Measurements from ENCODE around the gene SAT1.

Gene SAT1

DNA sequence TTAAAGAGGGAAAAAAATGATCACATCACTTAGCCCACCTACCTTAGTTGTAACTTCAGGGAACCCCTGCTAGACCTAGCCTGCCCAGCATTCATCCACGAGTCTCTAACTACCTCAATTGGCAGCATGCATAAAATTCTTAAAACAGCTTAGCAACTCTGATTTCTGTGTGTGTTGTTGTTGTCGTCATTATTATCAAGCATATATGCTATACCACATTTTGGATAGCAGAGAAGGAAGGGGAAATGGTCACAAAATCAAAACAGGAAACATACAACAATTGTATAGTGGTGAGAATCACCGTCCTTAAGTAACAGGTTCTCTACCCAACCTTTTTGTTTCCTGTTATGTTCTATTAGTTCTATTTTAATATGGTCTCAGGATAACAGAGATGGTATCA is 37.2 kb upstream of the SAT1 start:
- TF ChIP-seq CTCF (IDR thresholded peaks at IDR 0.05; ENCODE audit: low read depth, low read length, missing control alignments) = no peak
- DNase-seq = no peak
- H3K4me3 ChIP-seq (ENCODE audit: low read depth, low read length) = no peak overlapping the region
- in situ Hi-C loops (cut with HindIII; ENCODE audit: low pct_ligation_motif_present, low sequenced_read_pairs) = no loop called here
- H3K27me3 ChIP-seq (replicated peaks) = no peaks in the 10 kb centered on the region
- H3K27ac ChIP-seq = no peak overlapping the region
- H3K36me3 ChIP-seq (replicated peaks) = no peaks in the 10 kb centered on the region

- H3K4me3 ChIP-seq (ENCODE audit: low read depth, low read length) = no peak overlapping the region
- no peaks in the 10 kb centered on the region for H3K27me3 ChIP-seq (replicated peaks)
- no peak for DNase-seq
- TF ChIP-seq CTCF (IDR thresholded peaks at IDR 0.05; ENCODE audit: low read depth, low read length, missing control alignments) = no peak
- no peak overlapping the region for H3K27ac ChIP-seq
- in situ Hi-C loops (cut with HindIII; ENCODE audit: low pct_ligation_motif_present, low sequenced_read_pairs) = no loop called here
- H3K36me3 ChIP-seq (replicated peaks) = no peaks in the 10 kb centered on the region
Observed at GRCh38 chrX:23749129-23749528, 33.8 kb upstream of the SAT1 start.

GRCh38 chrX:23749576-23749975 is 33.4 kb upstream of the SAT1 start:
- H3K4me3 ChIP-seq (ENCODE audit: low read depth, low read length) = no peak overlapping the region
- DNase-seq = no peak
- no peak for TF ChIP-seq CTCF (IDR thresholded peaks at IDR 0.05; ENCODE audit: low read depth, low read length, missing control alignments)
- no peaks in the 10 kb centered on the region for H3K27me3 ChIP-seq (replicated peaks)
- in situ Hi-C loops (cut with HindIII; ENCODE audit: low pct_ligation_motif_present, low sequenced_read_pairs) = no loop called here
- H3K36me3 ChIP-seq (replicated peaks) = no peaks in the 10 kb centered on the region
- no peak overlapping the region for H3K27ac ChIP-seq

GRCh38 chrX:23752740-23753415 is 30.1 kb upstream of the SAT1 start:
- Histone ChIP-seq H3K27ac (peak overlapping the region; percentile 32), H3K36me3 (replicated peaks) (no peaks in the 10 kb centered on the region), H3K27me3 (replicated peaks) (no peaks in the 10 kb centered on the region), H3K4me3 (ENCODE audit: low read depth, low read length) (no peak overlapping the region)
- in situ Hi-C loops (cut with HindIII; ENCODE audit: low pct_ligation_motif_present, low sequenced_read_pairs) = no loop called here
- TF ChIP-seq CTCF (IDR thresholded peaks at IDR 0.05; ENCODE audit: low read depth, low read length, missing control alignments) = no peak
- DNase-seq = peak; percentile 33

- TF ChIP-seq CTCF (IDR thresholded peaks at IDR 0.05; ENCODE audit: low read depth, low read length, missing control alignments) = no peak
- H3K4me3 ChIP-seq (ENCODE audit: low read depth, low read length) = no peak overlapping the region
- no peak overlapping the region for H3K27ac ChIP-seq
- H3K36me3 ChIP-seq (replicated peaks) = no peaks in the 10 kb centered on the region
- no peaks in the 10 kb centered on the region for H3K27me3 ChIP-seq (replicated peaks)
- DNase-seq = no peak
- in situ Hi-C loops (cut with HindIII; ENCODE audit: low pct_ligation_motif_present, low sequenced_read_pairs) = no loop called here
Observed at GRCh38 chrX:23754664-23755063, 28.3 kb upstream of the SAT1 start.

DNA sequence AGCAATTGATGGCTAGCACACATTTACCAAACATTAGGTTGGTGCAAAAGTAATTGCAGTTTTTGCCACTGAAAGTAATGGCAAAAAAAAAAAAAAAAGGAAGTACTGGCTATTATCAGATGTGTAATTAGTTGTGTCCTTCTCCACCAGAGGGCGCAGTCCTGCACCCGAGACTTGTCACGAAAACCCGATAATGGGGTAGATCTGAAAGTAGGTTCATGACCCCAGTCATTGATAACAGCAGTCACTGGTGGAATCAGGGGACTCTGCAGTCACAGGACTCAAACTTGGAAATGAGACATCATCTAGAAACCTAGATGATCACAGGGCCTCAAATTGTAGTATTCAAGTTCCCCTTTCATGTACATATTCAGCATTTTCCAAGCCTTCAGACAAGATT is 26.8 kb upstream of the SAT1 start:
- no peaks in the 10 kb centered on the region for H3K27me3 ChIP-seq (replicated peaks)
- in situ Hi-C loops (cut with HindIII; ENCODE audit: low pct_ligation_motif_present, low sequenced_read_pairs) = no loop called here
- no peaks in the 10 kb centered on the region for H3K36me3 ChIP-seq (replicated peaks)
- DNase-seq = peak; percentile 53
- TF ChIP-seq CTCF (IDR thresholded peaks at IDR 0.05; ENCODE audit: low read depth, low read length, missing control alignments) = peak; percentile 71
- H3K4me3 ChIP-seq (ENCODE audit: low read depth, low read length) = no peak overlapping the region
- no peak overlapping the region for H3K27ac ChIP-seq

All from brain microvascular endothelial cell (primary cell).